ENCODE measurements around the gene ACBD4. TPM values are rescaled to one million over a fixed set of nuclear protein-coding genes. Genes with fewer than 3 reads are reported as not detected.

ACBD4 gene
- total and polyA plus RNA-seq, 2 of the 13 experiments (the other 11 are each of a cell fraction or from before 2014, with no cell fraction given), result 16.1 to 26.9 TPM

GRCh38 chr17:45149669-45150664 lies 14.5 kb downstream of the ACBD4 start (continued):
- TF ChIP-seq TFAP4 (IDR thresholded peaks at IDR 0.05; ENCODE audit: borderline replicate concordance, low read depth) (peak; percentile 63; the same call in 1 of the 2 replicates), ZNF670 (CRISPR knock-in tag; IDR thresholded peaks at IDR 0.05; ENCODE audit: borderline replicate concordance) (no peak), POGZ (CRISPR knock-in tag; IDR thresholded peaks at IDR 0.05) (no peak), ZNF280B (CRISPR knock-in tag; IDR thresholded peaks at IDR 0.05; ENCODE audit: borderline replicate concordance) (peak; percentile 38; the same call in 1 of the 2 replicates), HMGXB3 (CRISPR knock-in tag; IDR thresholded peaks at IDR 0.05; ENCODE audit: borderline replicate concordance) (no peak), ZNF317 (CRISPR knock-in tag; IDR thresholded peaks at IDR 0.05) (no peak), ZNF749 (CRISPR knock-in tag; IDR thresholded peaks at IDR 0.05; ENCODE audit: borderline replicate concordance) (peak; percentile 62; the same call in 1 of the 2 replicates), KAT7 (CRISPR knock-in tag; IDR thresholded peaks at IDR 0.05; ENCODE audit: borderline replicate concordance) (0 out of 2 replicates have a peak, but pooled peaks have one; percentile 73), ZBTB25 (CRISPR knock-in tag; IDR thresholded peaks at IDR 0.05) (no peak), CREB3 (CRISPR knock-in tag; IDR thresholded peaks at IDR 0.05) (no peak), STAT6 (CRISPR knock-in tag; IDR thresholded peaks at IDR 0.05; ENCODE audit: borderline replicate concordance) (no peak), PAWR (CRISPR knock-in tag; IDR thresholded peaks at IDR 0.05; ENCODE audit: borderline replicate concordance) (no peak), ZMYM2 (CRISPR knock-in tag; IDR thresholded peaks at IDR 0.05) (no peak; the same call in 1 of the 2 replicates), HNRNPLL (IDR thresholded peaks at IDR 0.05; ENCODE audit: low read depth, low read length, poor library complexity, severe bottlenecking) (peak; percentile 39)
